Ascending aorta (tissue), 2 donors: ENCODE data around the gene AGTR1. TPM values are rescaled to one million over a fixed set of nuclear protein-coding genes. Genes with fewer than 3 reads are reported as not detected.

ENCODE experiments used
- DNase-seq, 2 donors: peaks; one replicate each; pipeline ENCODE4 v3.0.0-alpha.2; 2019; ENCODE audit warnings: low spot score in 2 of 2
- H3K27ac ChIP-seq, 2 donors: fragments of 200-600 bp; sonication (generic); one replicate each; pipeline ENCODE4 v1.5.1; 2016 to 2017; ENCODE audit warnings: mild to moderate bottlenecking in 1 of 2
- H3K27me3 ChIP-seq: fragments of 200-600 bp; sonication (generic); one replicate; pipeline ENCODE4 v1.5.1; 2017
- H3K36me3 ChIP-seq, 2 donors: fragments of 200-600 bp; sonication (generic); one replicate each; pipeline ENCODE4 v1.5.1; 2016
- H3K4me1 ChIP-seq, 2 donors: fragments of 200-600 bp; sonication (generic); one replicate each; pipeline ENCODE4 v1.5.1; 2016 to 2017; ENCODE audit warnings: mild to moderate bottlenecking in 1 of 2
- H3K4me3 ChIP-seq, 2 donors: fragments of 200-600 bp; sonication (generic); one replicate each; pipeline ENCODE4 v1.5.1; 2016 to 2017; ENCODE audit warnings: mild to moderate bottlenecking in 1 of 2
- H3K9me3 ChIP-seq, 2 donors: fragments of 200-600 bp; sonication (generic); one replicate each; pipeline ENCODE4 v1.5.1; 2016
- intact Hi-C: fragments of 100-400 bp; cut with DNase I; formaldehyde crosslinking; loops from one replicate; pipeline ENCODE4 v1.15.1; 2023
- total RNA-seq: library from RNA; depleted of rRNA; stranded (reverse); fragments of >200 nt; gene quantifications from one replicate; pipeline ENCODE4 v1.1.0, GENCODE V29; 2016
- TF ChIP-seq, protein P1 (sequence below), 3 experiments: fragments of 200-600 bp in 2 of 3; fragments of 450-650 bp in 1 of 3; sonication (generic) in 2 of 3; IDR thresholded peaks; one replicate each; pipeline ENCODE4 v1.5.1; 2016 to 2019; ENCODE audit warnings: antibody characterized with exemption in 3 of 3, mild to moderate bottlenecking in 1 of 3, moderate library complexity in 1 of 3

Gene AGTR1
- total RNA-seq, 1 donor from 2014 or later: 20.0 TPM

DNA sequence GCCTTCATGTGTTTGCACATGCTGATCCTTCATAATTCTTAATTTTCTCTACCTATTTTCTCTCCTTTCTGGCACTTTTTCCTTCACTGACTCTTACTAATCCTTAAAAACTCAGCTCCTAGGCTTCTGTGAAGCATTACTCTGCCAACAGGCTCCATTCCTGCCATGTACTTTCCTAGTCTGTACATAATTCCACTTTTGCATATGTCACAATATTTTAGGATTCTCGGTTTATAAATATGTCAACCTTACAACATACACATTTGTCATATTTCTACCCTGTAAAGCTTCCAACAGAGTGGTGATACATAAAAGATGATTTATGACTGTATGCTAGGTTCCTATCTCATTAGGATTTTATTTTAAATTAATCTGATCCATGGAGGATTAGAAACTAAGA lies 38.2 kb upstream of the AGTR1 start:
- TF ChIP-seq, protein P1, sequence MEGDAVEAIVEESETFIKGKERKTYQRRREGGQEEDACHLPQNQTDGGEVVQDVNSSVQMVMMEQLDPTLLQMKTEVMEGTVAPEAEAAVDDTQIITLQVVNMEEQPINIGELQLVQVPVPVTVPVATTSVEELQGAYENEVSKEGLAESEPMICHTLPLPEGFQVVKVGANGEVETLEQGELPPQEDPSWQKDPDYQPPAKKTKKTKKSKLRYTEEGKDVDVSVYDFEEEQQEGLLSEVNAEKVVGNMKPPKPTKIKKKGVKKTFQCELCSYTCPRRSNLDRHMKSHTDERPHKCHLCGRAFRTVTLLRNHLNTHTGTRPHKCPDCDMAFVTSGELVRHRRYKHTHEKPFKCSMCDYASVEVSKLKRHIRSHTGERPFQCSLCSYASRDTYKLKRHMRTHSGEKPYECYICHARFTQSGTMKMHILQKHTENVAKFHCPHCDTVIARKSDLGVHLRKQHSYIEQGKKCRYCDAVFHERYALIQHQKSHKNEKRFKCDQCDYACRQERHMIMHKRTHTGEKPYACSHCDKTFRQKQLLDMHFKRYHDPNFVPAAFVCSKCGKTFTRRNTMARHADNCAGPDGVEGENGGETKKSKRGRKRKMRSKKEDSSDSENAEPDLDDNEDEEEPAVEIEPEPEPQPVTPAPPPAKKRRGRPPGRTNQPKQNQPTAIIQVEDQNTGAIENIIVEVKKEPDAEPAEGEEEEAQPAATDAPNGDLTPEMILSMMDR (IDR thresholded peaks at IDR 0.05): no peak
- intact Hi-C loops: no loop called here

DNA sequence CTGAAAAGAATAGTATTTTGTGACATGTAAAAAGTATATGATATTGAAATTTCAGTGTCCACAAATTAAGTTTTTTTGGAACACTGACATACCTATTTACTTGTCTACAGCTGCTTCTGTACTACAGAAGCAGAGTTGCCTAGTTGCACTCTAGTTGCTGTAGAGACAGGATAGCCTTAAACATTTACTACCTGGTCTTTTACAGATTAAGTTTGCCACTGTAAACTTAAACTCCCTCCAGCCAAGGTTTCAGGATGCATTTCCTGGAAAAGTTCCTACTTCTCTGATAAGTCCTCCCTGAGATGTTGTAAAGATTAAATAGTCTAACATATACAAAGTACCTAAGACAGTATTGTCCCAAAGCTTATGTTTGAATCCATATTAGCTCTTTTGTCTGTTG lies 17.4 kb upstream of the AGTR1 start:
- DNase-seq: no peak
- Histone ChIP-seq H3K27me3 (no peaks in the 10 kb centered on the region), H3K36me3 (no peaks in the 10 kb centered on the region), H3K4me1 (no peaks in the 10 kb centered on the region), H3K9me3 (no peaks in the 10 kb centered on the region), H3K4me3 (no peak overlapping the region), H3K27ac (no peak overlapping the region)
- intact Hi-C loops: no loop called here
- TF ChIP-seq, protein P1 (IDR thresholded peaks at IDR 0.05): no peak

More for the DNA sequence above, 38.2 kb upstream of the AGTR1 start:
- no peak for DNase-seq
- no peak overlapping the region for H3K4me3 ChIP-seq
- H3K9me3 ChIP-seq: no peaks in the 10 kb centered on the region
- H3K36me3 ChIP-seq: no peaks in the 10 kb centered on the region
- H3K4me1 ChIP-seq: no peaks in the 10 kb centered on the region
- H3K27me3 ChIP-seq: no peaks in the 10 kb centered on the region
- H3K27ac ChIP-seq: no peak overlapping the region

DNA sequence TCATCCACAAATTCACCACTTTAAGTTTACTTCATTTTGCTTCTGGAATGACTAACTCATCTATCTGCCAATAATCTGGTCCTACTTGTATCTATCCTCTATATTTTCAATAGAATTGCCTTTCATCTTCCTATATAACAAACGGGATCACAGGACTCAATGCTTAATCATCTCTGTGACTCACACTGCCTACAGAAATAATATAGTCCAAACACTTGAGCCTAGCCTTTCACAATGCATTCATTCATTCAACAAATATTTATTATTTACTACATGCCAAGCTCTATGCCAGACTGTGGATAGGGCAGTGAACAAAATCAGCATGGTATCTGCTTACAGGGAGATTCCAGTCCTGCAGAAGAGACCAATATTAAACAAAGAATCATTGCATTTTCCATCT lies 16.6 kb upstream of the AGTR1 start:
- DNase-seq: no peak
- H3K4me3 ChIP-seq: no peak overlapping the region
- TF ChIP-seq, protein P1 (IDR thresholded peaks at IDR 0.05): no peak
- no peaks in the 10 kb centered on the region for H3K9me3 ChIP-seq
- H3K27ac ChIP-seq: no peak overlapping the region
- H3K27me3 ChIP-seq: no peaks in the 10 kb centered on the region
- no peaks in the 10 kb centered on the region for H3K36me3 ChIP-seq
- H3K4me1 ChIP-seq: no peaks in the 10 kb centered on the region
- intact Hi-C loops: no loop called here

DNA sequence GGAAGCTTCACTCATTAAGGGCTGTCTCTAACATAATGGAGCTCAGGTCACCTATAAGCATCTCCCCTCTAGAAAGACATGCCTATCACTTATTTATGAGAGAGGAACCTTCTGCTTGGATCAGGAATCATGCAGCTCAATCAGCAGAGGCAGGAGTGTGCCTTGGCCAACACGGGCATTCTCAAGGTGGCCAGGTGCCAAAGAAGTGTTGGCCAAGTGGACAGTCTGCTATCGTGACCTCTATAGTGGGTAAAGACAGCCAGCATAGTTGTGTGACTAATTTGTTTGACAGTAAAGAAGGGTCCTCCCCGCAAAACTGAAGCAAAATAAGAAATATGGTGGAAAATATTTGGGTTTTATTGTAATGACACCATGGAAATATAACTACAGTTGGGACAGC lies 14.7 kb upstream of the AGTR1 start:
- intact Hi-C loops: no loop called here
- H3K4me1 ChIP-seq: no peaks in the 10 kb centered on the region
- no peak overlapping the region for H3K27ac ChIP-seq
- no peaks in the 10 kb centered on the region for H3K9me3 ChIP-seq
- no peak overlapping the region for H3K4me3 ChIP-seq
- H3K36me3 ChIP-seq: no peaks in the 10 kb centered on the region
- no peak for DNase-seq
- H3K27me3 ChIP-seq: no peaks in the 10 kb centered on the region
- TF ChIP-seq, protein P1 (IDR thresholded peaks at IDR 0.05): no peak

DNA sequence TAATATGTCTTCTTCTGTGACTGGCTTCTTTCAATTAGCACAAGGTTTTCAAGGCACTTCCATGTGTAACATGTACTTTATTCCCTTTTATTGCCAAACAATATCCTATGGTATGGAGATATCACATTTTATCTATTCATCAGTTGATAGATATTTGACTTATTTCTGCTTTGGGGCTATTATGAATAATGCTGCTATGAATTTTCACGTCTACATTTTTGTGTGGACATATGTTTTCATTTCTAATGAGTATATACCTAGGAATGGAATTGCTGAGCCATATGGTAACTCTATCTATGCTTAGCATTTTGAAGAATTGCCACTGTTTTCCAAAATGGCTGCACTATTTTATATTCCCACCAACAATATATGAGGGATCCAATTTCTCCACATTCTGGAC lies 3.6 kb upstream of the AGTR1 start:
- intact Hi-C loops: no loop called here
- TF ChIP-seq, protein P1 (IDR thresholded peaks at IDR 0.05): no peak

DNA sequence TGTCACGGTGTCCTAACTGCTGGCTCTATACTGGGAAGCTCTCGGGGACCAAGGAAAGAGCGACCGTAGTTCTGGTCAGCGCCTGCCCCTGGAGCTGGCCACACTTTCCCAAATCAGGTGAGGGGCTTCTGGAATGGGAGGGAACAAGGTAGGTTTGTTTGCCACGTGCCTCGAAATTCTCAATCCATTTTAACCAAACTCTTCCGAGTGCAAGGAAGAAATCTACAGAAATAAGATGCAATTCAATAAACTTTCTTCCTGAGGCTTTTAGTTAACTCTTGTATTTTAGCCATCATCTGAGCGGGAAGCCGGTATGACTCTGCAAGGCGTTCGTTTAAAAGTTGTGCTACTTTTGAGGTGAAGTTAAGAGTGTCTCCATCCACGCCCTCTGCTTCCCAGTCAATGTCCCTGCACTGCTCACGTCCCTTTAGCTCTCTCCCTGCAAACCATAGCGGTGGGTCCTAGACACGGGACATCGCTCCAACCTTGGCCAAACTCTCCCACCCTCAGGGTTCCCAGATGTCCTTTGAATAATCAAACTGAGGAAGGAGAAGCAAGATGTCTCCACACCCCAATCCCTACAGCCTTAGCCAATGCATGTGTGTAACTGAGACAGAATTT lies 597 bp downstream of the AGTR1 start:
- no peaks in the 10 kb centered on the region for H3K9me3 ChIP-seq
- peak overlapping the region; percentile 73 to 78 for H3K4me3 ChIP-seq
- H3K27ac ChIP-seq: peak overlapping the region; percentile 1 to 58

More for the DNA sequence above, 3.6 kb upstream of the AGTR1 start:
- Histone ChIP-seq H3K4me1 (no peaks in the 10 kb centered on the region), H3K27ac (no peak overlapping the region), H3K4me3 (no peak overlapping the region), H3K9me3 (no peaks in the 10 kb centered on the region), H3K36me3 (no peaks in the 10 kb centered on the region), H3K27me3 (no peaks in the 10 kb centered on the region)
- DNase-seq: no peak

More for the DNA sequence above, 597 bp downstream of the AGTR1 start:
- intact Hi-C loops: loop anchor here (1.0 kb wide), 1 partner anchor 51 kb away; no protein-coding TSS in a partner anchor
- Histone ChIP-seq H3K27me3 (no peaks in the 10 kb centered on the region), H3K4me1 (no peaks in the 10 kb centered on the region), H3K36me3 (no peaks in the 10 kb centered on the region)
- no peak for DNase-seq
- TF ChIP-seq, protein P1 (IDR thresholded peaks at IDR 0.05): no peak
